ENCODE measurements around the gene C4BPB. TPM values are rescaled to one million over a fixed set of nuclear protein-coding genes. Genes with fewer than 3 reads are reported as not detected.

Gene C4BPB
- total RNA-seq, 2 experiments from 2014 or later = 0.65 TPM; not detected in 1

DNA sequence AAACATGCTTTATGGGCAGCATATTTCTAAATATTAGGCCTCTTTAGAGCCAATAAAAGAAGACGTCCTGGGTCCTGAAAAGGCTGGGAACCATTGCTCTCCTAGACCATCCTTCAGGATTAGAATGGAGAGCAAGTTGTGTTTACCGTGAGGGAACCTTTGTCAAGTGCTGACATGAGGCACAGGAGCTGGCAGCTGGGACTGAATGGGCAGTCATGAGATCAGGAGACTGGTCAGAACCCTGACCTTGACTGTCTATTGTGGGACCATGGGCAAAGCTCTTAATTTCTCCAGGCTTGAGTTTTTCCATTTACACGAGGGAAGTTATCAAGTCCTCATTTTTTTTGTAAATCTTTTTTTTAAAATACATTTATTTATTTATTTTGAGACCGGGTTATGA is 30.4 kb upstream of the C4BPB start:
- ChIA-PET POLR2A (no interaction called here), CTCF (no interaction called here)

GRCh38 chr1:207058878-207059867 is 29.5 kb upstream of the C4BPB start:
- POLR2A ChIA-PET = no interaction called here
- CTCF ChIA-PET = interaction anchor here (0.6 kb wide), 1 partner anchor 446 kb away, joined by 3 read pairs; no protein-coding TSS in a partner anchor

DNA sequence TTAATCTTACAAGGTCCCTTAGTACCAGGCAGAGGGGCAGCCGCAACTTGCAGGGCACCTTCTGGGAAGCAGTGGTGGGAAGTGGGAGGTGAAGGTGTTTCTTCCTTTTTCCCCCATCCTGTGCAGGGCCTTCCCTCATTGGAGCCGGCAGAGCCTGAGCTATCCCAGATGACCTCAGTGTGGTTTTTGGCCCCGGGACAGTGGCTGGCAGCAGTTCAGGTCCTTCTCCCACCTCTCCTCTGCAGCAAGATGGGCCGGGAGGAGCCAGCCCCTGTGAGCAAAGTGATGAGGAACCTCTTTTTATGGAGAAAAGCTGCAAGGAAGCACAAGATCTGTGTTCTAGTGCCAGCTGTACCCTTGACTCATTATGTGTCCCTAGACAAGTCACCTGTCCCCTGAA is 28.8 kb upstream of the C4BPB start:
- POLR2A ChIA-PET = no interaction called here
- CTCF ChIA-PET = no interaction called here

DNA sequence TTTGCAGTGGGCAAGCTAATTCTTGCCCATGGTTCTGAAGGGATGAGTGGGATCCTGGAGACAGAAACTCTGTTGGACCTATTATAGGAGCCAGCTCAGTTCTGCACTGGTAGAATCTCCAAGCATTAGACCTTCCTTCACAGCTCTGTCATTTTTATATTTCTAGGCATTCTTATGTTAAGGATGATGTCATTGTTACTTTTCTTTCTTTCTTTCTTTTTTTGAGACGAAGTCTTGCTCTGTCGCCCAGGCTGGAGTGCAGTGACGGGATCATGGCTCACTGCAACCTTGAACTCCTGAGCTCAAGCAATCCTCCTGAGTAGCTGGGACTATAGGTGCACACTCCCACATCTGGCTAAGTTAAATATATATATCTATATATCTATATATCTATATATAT is 28.1 kb upstream of the C4BPB start:
- ChIA-PET POLR2A (no interaction called here), CTCF (no interaction called here)

DNA sequence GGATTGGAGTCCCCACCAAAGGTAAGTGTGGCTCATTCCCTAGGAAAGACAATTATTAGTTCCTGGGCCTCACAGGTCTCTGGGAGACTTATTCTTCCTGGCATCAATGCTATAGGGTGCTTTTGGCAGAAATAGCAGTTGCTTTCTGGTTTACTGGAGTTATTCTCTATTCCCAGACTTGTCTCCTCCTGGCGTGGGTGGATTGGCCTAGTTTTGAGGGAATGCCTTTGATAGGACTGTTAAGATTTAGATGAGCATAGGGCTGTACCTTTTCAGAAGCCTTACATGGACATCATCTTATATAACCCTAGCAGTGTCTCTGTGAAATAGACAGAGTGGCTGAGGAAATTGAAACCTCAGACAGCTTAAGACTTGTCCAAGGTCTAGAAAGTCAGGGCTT is 26.6 kb upstream of the C4BPB start:
- ChIA-PET CTCF (interaction anchor here (0.9 to 1.2 kb wide), 2 partner anchors 12 to 17 kb away, joined by 3 read pairs; partner anchors contain the start of gene YOD1), POLR2A (no interaction called here)

DNA sequence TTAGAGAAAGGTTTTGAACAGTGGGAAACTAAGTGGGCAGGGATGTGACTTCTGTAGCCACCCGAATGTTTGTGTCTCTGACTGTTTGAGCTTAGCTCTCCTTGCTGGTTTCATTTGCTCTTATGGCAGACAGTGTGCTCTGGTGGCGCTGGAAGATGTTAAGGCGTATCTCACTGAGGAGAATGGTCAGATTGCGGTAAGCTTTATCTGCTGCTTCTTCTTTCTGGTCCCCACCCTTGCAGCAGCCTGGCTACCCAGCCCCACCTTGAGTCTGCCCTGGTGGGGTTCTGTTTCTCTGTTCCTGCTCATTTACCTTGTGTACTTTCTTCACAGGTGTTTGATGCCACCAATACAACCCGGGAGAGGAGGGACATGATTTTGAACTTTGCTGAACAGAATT is 25.6 kb upstream of the C4BPB start:
- POLR2A ChIA-PET = no interaction called here
- CTCF ChIA-PET = no interaction called here

GRCh38 chr1:207064561-207064960 is 24.1 kb upstream of the C4BPB start:
- ChIA-PET CTCF (no interaction called here), POLR2A (no interaction called here)

GRCh38 chr1:207067185-207067584 is 21.5 kb upstream of the C4BPB start:
- CTCF ChIA-PET = no interaction called here
- POLR2A ChIA-PET = no interaction called here

GRCh38 chr1:207067665-207068064 is 21.0 kb upstream of the C4BPB start:
- ChIA-PET CTCF (no interaction called here), POLR2A (no interaction called here)

DNA sequence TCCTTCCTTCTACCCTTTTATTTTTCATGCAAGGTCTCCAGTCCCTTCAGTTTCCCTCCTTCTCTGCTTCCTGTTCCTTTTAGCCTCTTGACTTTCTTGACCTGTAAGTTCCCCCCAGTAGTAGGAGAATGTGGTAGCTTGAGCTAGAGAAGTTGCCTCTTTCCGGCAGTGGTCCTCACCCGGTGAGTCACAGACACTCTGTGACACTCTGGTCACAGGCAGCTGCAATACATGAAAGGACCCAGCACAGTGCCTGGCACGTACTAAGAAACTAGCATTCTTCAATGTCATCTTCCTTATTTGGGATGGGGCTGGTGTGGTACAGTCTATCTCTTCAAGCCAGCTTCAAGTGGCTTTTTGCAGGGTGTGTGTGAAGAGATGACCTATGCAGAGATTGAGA is 19.6 kb upstream of the C4BPB start:
- ChIA-PET CTCF (no interaction called here), POLR2A (no interaction called here)

DNA sequence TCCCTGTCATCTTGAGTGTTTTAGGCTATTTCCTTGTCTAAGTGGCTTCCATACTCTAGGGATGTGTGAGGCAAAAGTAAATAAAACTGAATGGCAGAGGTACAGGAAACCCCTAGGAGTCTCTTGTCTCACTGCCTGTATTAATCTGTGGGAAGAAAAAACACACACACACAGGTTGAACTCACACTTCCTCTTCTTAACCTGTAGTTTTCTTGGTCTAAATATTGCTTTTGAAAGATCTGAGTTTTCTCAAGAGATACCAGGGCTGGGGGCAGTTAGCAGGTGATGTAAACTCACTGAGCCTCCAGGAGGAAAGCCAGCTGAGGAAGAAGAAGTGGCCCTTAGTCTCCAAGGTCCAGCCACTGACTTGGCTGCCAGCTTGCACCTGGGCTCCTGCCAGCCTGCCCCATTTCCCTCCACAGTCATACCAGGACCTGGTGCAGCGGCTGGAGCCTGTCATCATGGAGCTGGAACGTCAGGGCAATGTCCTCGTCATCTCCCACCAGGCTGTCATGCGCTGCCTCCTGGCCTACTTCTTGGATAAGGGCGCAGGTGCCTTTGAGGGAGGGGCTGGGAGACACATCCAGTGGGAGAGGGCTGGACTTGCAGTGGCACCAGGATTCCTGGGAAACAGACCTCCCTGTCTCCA is 18.7 kb upstream of the C4BPB start:
- POLR2A ChIA-PET = no interaction called here
- CTCF ChIA-PET = no interaction called here

DNA sequence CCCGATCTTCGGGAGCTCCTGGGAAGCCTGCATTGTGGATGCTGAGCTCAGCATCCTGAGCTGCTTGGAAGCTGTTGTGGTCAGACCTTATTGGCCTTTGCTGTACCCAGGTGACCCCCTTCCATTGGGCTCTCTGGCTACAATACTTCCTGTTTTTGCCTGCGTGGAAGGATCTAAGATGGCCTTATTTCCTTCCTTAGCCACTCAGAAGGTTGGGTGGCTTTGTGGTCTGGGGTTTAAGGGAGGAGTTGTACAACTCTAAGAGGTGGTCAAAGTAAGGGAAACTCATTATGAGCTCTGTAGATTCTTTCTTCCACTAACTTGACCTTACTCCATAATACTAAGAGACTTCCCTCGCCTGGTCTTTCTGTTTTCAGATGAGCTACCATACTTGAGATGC is 17.8 kb upstream of the C4BPB start:
- POLR2A ChIA-PET = no interaction called here
- CTCF ChIA-PET = interaction anchor here (0.7 kb wide), 2 partner anchors 21 to 428 kb away, joined by 3 read pairs; no protein-coding TSS in a partner anchor

DNA sequence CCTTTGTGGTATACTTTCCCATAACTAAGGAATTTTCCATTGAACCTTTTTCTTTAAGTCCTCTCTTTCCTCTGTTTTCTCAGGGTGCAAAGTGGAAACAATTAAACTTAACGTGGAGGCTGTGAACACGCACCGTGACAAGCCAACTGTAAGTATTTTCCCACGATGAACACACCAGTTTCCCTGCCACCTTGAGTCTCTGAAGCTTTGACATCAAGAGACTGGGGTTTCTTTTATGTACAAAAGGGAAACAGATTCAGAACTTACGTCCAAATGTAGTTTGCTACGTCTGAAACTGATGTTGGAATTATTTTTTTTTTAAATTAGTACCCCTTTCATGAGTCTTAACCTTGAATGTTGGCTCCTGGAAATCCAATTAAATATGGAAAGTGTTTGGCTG is 17.2 kb upstream of the C4BPB start:
- ChIA-PET CTCF (no interaction called here), POLR2A (no interaction called here)

- POLR2A ChIA-PET = no interaction called here
- CTCF ChIA-PET = no interaction called here
Observed at GRCh38 chr1:207072233-207072632, 16.4 kb upstream of the C4BPB start.

DNA sequence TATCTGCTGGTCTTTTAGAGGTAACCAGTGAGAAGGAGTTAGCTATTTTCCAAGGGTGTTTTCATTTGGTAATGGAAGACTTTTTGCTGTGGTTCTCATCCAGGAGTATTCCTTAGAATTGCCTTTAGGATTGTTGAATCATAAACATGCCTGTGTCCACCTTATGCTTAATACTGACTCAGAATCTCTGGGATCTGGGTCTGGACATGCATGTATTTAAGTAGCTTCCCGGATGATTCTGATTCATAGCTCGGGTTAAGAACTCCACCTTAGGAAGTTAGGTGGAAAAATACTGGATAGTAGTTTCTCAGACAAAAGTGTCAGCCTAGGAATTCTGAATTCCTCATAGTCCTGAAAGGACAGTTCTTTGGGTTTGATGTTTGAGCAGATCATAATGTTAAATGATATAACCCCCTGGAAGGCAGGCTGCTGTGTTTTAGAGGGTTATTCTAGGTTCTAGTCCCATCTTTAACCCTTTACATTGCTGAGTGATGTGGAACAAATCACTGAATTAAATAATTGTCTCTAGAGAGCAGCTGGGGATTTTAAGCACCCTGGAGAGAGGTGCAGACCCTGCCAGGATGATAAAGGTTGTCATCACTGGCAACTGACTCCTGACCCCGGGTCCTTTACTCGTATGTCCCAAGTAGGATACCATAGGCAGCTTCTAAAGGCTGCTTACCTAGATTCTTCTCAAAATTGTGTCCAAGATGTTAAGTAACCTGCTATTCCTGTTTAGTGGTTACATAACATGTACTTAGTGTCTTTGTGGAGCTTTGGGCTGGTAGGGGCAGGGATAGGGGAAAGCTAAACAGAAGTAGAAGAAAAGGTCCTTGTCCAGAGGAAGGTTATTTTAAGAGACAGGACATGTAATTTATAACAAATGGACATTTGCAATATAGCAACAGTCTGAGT is 14.5 kb upstream of the C4BPB start:
- POLR2A ChIA-PET = no interaction called here
- CTCF ChIA-PET = interaction anchor here (1.1 to 4.1 kb wide), 2 partner anchors 24 to 69 kb away, joined by 4 to 11 read pairs; no protein-coding TSS in a partner anchor

GRCh38 chr1:207076181-207076955 is 12.3 kb upstream of the C4BPB start:
- CTCF ChIA-PET = interaction anchor here (1.3 to 4.1 kb wide), 2 partner anchors 24 to 26 kb away, joined by 3 to 11 read pairs; partner anchors contain the start of gene PFKFB2
- POLR2A ChIA-PET = no interaction called here

GRCh38 chr1:207077012-207077411 is 11.6 kb upstream of the C4BPB start:
- ChIA-PET POLR2A (no interaction called here), CTCF (interaction anchor here (1.3 to 4.1 kb wide), 2 partner anchors 24 to 27 kb away, joined by 3 to 11 read pairs; partner anchors contain the start of gene PFKFB2)

GRCh38 chr1:207077470-207078377 is 10.9 kb upstream of the C4BPB start:
- ChIA-PET CTCF (interaction anchor here (0.6 to 4.1 kb wide), 6 partner anchors 16 to 632 kb away, joined by 3 to 11 read pairs (median 4); partner anchors contain the start of genes CR2 and PFKFB2), POLR2A (interaction anchor here (0.5 kb wide), 1 partner anchor 465 kb away, joined by 3 read pairs; no protein-coding TSS in a partner anchor)
